NOMO-1 treated with DMSO at 0.1 percent for 48 hours (cell line): ENCODE measurements around the gene HOOK2.
"Not testable (repeated sequence)": the region's sequence is repeated elsewhere in the genome, so short reads cannot be mapped to it uniquely, and the experiment has no call there.

Experiments
- DNase-seq: peaks from one replicate; lab custom pipeline; 2025; ENCODE audit not compliant: unreplicated experiment; lab: John Stamatoyannopoulos, UW

Gene HOOK2

DNA sequence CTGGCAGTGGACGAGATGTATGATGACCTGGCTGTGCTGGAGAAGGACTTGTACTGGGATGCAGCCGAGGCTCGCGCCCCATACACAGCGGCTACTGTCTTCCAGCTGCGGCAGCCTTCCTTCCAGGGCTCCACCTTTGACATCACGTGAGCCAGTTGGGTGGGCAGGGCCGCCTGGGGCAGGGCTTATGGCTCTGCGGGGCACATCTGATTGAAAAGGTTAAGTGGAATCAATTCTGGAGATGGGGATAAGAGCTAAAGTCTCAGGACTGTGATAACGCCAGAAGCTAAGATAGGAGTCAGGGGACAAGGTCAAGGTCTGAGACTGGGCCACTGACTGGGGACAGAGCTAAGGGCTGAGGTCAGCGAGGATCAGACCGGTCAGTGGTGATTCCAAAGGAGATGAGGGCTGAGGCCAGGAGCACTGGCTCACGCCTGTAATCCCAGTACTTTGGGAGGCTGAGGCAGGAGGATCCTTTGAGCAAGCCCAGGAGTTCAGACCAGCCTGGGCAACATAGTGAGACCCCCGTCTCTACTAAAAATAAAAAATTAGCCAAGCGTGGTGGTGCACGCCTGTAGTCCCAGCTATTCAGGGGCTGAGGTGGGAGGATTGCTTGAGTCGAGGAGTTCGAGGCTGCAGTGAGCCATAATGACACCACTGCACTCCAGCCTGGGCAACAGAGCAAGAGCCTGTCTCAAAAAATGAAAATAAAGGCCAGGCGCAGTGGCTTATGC is 19.0 kb downstream of the HOOK2 start:
- DNase-seq = no peak

DNA sequence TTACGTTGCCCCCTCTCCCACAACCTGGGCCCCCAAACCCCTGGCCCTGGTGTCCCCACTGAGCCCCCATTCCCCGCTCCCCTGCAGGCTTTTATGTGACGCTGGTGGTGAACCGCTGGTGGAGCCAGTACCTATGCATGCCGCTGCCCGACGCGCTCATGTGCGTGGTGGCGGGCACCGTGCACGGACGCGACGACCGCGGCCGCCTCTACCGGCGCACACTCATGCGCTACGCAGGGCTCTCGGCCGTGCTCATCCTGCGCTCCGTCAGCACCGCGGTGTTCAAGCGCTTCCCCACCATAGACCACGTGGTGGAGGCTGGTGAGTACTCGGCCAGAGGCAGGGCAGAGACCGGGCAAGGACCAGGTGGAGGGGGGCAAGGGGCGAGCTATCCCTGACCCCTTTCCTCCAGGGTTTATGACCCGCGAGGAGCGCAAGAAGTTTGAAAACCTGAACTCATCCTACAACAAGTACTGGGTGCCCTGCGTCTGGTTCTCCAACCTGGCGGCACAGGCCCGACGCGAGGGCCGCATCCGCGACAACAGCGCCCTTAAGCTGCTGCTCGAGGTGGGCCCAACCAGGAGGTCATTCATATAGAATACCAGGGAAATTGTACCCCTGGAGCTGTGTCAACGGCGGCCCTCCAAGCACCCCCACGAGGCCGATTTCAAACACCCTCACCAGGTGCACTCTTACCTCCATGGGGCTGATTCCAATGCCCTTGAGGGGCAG is 20.7 kb downstream of the HOOK2 start:
- no peak for DNase-seq

DNA sequence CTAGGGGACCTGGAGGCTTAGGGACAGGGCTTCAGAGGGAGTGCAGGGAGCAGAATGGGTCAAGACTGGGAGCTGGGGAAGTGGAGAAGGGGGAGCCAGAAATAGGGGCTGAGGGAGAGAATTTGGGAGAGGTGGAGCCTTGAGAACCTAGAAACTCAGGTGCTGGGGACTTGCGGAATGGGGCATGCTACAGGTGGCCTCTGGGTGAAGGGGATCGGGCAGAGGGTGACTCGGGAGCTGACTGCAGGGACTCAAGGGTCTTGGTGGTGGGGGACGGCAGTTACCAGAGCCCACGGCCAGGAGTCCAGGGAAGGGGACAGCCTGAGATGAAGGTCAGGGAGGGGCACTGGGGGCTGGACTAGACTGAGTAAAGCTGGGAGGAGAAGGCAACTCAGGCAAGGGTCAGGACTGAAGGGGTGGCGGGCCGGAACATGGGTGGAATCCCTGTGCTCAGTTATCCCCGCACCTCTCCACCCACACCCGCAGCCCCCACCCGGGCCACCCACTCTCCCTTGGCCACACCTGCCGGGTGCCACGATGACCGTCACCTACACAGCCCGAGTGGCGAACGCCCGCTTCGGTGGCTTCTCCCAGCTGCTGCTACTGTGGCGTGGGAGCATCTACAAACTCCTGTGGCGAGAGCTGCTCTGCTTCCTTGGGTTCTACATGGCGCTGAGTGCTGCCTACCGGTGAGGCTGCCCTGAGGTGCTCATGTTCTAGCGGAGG is 23.1 kb downstream of the HOOK2 start:
- DNase-seq = no peak

DNA sequence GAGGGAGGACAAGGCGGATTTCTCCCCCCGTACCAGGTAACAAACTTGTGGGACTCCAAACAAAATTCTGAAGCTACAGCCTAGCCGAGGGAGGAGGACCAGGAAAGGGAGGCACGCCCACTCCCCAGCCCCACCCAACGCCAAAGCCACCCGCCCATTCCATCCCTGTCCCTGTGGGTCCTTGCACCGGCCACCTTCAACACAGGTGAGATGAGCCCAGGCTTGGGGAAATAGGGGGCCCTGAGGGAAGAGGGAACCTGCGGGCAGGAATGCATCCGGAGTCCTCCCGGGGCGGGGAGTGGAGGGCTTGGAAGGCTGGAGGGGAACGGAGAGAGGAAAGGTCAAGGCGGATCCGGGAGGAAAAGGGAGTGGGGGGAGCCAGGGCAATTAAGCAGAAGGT is 23.7 kb downstream of the HOOK2 start, which contains the start of gene BEST2:
TSS of gene BEST2 (plus strand) at position 157 of the 400 bp plus-strand sequence. CDS start 802 bp downstream, outside the sequence.
- no peak for DNase-seq

DNA sequence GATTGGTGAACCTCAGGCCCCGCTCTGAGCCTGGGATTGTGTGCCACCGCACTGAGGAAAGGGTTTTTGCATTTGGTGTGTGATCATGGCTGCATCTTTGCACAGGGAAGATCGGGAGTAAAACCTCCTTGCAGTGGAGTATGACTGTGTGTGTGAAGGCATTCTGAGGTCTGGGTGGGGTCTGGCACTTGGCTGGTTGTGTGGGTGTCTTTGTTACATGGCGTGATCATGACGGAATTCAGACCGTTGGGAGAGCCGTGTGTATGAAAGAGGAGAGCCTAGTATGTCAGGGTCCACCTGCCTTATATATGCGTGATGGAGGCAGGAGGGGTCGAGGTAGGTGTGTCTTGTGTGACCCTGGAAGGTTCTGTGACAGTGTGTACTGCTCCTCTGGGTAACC is 24.5 kb downstream of the HOOK2 start:
- DNase-seq = no peak

DNA sequence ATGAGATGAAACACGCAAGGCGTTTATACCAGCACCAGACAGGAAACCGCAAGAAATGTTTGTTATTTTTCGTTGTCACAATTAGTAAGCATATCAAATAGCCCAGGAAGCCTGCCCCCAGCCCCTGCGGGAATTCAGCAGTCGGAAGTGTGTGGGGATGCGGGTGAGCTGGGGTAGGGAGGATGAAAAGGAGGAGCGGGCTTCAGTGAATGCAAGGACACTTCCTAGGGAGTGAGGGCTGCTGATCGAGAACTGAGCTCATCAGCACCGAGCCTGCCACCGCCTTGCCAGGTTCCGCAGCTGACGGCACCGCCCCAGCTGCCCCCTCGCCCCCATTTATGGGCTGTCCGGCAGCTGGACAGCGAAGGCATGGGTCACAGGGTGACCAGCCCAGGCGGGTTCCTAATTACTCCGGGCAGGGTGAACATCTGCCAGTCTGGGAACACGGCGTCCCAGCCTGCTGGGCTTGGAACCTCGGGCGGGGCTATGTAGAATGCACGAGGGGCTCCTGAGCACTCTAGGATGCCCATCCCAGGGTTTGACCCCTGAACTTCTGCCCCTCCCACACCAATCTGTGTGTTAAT is 25.3 kb downstream of the HOOK2 start:
- peak; percentile 6 for DNase-seq

DNA sequence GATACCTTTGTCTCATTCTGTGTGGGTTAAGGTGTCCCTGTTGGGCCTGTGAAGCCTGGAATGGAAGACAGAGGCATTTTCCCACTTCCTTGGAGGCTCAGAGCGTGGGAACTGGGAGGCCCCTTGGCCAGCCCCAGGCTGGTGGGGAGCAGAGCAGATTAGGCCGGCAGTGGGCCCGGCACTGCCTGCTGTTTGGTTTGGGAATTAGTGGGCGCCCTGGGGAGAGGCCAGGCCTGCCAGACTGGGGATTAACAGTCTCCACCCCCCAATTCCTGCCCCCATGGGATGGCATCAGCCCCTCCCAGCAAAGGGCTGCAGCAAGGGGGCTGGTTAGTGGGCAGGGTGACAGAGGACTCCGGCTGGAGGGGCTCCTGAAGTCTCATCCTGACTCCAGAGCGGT is 26.9 kb downstream of the HOOK2 start:
- DNase-seq = no peak

DNA sequence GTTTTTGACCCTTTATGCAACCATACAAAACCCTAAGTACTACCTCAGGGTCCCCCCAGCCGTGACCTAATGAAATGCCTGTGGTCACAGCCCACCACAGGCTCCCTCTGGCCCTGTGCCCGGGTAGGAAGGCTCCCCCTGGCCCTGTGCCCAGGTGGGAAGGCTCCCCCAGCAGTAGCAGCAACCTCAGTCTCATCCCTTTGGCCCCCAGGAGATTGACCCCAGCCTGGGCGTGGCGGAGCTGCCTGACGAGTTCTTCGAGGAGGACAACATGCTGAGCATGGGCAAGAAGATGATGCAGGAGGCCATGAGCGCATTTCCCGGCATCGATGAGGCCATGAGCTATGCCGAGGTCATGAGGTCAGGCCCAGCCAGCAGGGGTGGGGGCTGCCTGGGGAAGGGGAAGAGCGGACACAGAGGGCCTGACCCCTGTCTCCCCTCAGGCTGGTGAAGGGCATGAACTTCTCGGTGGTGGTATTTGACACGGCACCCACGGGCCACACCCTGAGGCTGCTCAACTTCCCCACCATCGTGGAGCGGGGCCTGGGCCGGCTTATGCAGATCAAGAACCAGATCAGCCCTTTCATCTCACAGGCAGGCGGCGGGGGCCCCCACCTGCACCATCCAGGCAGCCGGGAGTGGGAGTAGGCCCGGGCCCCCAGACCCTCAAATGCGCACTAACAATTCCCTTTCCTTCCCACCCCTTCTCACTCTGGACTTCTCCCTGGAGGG is 30.0 kb downstream of the HOOK2 start:
- DNase-seq = no peak

DNA sequence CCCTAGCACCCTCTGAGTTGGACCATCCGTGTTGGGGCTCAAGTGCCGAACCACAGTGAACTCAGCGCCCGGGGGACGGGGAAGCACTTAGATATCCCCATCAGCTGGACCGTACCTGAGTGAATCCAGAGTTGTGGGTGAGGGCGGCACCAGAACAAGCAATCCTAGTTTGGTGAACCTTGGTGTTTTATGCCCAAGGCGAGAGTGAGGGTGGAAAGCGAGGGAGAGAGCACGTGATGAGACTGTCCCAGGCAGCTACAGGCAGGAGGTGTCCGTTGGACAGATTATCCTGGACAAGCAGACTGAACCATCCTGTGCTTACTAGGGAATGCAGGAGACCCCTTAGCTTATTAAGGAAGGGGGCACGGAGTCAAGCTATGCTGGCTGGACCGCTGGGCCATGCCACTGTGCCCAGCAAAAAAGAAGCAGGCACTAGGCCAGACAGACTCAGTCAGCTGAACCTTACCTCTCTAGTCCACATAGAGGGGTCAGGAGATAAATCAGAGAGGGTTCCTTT is 37.5 kb downstream of the HOOK2 start:
- no peak for DNase-seq

DNA sequence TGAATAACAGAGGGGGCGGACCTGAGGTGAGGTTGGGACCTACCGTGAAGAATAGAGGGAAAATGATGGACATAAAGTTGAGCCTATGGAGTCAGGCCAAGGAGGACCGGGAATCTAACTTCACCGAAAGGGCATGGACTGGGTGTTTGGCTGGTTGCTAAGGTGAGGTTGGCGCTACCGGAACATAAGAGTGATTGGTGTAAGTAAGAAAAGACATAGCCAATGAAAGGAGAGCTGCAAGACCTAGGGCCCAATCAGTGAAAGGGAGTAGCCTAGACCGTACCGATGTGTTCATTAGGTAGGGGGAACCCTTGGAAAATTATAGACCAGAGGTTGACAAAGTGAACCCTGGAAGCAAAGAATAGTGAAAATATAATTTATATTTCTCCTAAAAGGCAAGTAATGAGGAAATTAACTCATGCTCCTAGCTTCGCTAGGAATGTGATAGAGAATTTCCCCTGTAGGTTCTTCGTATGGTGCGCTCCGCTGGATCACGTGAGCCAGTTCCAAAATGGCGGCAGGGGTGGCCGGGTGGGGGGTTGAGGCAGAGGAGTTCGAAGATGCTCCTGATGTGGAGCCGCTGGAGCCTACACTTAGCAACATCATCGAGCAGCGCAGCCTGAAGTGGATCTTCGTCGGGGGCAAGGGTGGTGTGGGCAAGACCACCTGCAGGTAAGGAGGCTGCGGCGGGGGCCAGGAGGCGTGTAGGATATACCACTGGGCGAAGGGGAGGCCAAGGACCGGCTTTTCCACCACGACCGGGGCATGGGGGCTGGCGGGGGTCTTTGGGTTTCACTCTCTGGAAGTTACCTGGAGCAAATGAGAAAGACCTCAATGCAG is 38.1 kb downstream of the HOOK2 start, which contains the start of gene GET3:
TSS of gene GET3 (plus strand) at position 503 of the 840 bp plus-strand sequence. CDS start at position 512, 9 bp downstream.
- peak; percentile 97 for DNase-seq

DNA sequence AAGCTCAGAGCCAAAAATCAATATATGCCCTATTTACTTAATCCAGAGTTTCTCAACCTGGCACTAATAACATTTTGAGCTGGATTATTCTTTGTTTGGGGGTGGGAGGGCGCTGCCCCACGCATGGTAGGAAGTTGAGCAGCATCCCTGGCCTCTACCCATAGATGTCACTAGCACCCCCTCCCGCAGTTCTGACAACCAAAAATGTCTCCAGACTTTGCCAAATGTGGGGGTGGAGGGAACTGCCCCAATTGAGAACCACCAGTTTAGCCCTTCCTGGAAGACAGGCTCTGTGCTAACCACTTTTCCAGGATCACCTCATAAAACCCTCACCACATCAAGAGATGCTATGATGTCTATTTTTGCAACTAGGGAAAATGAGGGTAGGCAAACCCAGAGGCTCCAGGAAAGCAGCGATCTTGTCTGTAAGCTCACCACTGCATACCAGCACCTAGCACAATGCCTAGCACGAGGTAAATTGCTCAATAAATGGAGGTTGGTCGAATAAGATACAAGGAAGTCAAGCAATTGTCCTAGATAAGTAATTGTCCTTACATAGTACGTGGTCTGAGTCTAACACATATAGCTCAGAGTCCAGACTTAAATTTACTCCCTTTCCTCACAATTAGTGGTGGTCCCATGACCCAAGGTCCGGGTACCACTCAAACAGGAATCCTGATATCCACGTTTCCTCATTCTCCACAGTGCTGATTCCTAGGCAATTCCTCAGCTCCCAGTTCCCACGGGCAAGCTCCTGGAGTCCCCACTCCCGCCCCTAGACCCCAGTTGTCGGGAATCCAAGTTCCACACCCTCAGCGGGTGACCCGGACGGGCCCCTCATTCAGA is 41.8 kb downstream of the HOOK2 start:
- DNase-seq = peak; percentile 56

DNA sequence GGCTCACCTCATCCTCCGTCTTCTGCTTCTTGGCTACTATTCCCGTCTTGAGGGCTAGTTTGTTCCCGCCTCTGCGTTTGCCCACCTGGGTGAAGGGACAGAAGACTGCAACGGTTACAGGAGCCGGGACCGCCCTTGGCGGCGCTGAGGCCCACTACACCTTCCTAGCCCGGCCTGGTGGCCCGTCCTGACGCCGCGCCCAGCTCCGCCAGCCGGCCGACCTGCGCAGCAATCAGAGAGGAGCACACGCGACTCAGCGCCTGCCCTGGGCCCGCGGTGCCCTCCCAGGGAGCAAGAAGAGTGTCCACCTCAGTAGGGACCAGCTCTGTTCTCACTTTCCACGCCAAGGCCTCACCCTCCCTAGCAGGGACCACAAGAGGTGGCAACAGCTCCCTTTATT is 44.0 kb downstream of the HOOK2 start:
- no peak for DNase-seq

DNA sequence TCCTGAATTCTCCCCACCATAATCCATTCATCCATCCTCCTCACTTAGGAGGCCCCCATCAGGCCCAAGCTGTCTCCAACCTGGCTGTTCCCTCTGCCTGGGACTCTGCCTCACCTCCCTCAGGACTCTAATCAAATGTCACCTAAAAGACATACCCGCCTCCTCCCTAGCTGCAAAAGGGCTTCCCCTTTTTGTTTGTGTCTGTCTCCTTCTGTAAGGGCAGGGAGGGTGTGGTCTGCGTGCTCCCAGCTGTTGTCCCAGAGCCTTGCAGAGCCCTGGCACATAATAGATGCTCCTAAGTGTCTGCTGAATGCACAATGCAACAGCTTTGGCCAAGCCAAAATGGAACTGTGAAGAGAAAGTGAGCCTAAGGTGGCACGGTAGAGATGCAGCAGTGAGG is 45.3 kb downstream of the HOOK2 start:
- no peak for DNase-seq

DNA sequence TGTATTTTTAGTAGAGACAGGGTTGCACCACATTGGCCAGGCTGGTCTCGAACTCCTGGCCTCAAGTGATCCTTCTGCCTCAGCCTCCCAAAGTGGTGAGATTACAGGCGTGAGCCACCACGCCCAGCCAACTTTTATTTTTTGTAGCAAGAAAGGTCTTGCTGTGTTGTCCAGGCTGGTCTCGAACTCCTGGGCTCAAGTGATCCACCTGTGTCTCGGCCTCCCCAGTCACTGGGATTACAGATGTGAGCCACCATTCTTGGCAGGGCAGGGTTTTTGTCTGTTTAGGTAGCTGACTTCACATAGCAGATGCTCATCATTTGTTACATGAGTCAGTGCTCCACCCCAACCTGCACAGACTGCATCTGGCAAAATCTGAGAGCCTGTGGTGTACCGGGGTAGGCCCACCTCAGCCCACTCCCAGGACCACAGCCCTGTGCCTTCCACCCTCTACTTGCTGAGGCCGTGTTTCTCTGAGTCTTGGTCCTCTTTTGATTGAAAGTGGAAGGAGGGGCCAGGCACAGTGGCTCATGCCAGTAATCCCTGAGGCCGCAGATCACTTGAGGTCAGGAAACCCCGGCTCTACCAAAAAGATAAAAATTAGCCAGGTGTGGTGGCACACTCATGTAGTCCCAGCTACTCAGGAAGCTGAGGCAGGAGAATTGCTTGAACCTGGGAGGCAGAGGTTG is 47.5 kb downstream of the HOOK2 start:
- DNase-seq = no peak

DNA sequence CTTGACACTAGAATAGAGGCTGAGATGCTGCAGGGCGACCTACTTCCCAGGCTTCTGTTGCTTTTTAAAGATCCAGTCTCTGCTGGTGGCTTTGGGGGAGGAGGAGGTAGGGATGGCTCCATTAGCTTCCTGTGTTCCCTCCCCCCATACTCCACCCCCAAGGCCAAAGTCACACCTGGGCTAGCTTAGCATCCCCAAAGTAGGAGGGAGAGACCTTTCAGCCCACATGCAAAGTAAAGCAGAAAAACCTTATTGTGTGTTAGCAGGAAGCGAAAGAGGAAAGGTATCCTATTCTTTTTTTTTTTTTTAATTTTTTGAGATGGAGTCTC is 48.4 kb downstream of the HOOK2 start:
- DNase-seq = no peak

DNA sequence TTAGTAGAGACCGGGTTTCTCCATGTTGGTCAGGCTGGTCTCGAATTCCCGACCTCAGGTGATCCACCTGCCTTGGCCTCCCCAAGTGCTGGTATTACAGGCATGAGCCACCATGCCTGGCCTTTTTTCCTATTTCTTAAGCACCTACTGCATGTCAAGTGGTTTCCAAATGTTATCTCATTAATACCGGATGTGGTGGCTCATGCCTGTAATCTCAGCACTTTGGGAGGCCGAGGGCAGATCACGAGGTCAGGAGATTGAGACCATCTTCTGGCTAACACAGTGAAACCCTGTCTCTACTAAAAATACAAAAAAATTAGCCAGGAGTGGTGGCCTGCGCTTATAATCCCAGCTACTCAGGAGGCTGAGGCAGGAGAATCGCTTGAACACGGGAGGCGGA is 49.7 kb downstream of the HOOK2 start:
- DNase-seq = not testable (repeated sequence)

DNA sequence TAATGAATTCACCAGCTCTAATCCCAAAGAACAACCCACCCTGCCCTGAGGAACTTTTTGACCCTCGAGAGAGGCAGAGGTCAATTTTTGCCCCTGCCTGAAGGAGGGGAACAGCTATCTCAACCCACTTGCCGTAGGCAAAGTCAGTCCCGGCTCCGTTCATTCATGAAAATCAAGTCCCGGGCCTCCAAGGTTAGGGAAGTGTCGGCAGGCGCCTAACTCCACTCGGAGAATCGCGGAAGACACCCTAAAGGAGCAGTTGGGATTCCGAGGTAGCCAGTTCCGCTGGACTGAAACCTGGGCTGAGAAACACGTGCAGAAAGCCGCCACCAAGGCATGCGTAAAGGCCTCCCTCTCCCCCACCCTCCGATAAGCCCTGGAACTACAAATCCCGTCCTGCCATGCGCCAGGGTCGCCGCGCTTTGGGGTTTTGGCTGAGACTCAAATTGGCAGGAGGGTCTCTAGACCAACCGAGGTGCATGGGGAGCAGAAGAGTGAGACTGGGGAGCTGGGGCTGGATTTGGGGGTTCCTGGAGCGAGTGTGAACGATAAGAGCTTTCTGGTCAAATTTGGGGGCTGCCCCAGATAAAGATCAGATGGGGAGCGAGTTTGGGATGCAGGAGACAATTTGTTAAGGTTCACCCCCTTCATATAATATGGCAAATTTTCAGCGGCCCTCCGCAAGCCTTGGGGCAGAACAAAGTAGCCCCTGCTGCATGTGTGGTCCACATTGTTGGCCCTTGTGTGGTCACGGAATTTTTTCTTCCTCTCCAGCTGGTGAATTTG is 51.5 kb downstream of the HOOK2 start, which contains the start of gene TNPO2:
TSS of gene TNPO2 (minus strand) at position 292 of the 786 bp plus-strand sequence. CDS start 2,955 bp downstream, outside the sequence.
- DNase-seq = peak; percentile 56

DNA sequence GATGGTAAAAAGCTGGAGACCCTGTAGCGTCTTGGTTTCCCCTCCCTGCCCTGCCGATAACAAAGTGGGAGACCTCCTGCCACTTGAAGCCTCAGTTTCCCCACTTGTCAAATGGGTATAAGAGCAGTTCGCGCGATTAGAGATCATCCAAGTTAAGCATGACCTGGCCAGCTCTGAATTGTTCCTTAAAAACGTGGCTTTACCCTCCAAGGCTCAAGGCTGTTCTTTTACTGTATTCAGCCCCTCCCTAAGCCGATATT is 52.0 kb downstream of the HOOK2 start:
- DNase-seq = peak; percentile 27
